Smooth muscle cell of the brain vasculature (primary cell): ENCODE data around the gene ZNF362.

Experiments
- DNase-seq: peaks from one replicate; pipeline ENCODE4 v3.0.0-alpha.2; 2012; ENCODE audit warnings: low read depth, low spot score

Gene ZNF362

DNA sequence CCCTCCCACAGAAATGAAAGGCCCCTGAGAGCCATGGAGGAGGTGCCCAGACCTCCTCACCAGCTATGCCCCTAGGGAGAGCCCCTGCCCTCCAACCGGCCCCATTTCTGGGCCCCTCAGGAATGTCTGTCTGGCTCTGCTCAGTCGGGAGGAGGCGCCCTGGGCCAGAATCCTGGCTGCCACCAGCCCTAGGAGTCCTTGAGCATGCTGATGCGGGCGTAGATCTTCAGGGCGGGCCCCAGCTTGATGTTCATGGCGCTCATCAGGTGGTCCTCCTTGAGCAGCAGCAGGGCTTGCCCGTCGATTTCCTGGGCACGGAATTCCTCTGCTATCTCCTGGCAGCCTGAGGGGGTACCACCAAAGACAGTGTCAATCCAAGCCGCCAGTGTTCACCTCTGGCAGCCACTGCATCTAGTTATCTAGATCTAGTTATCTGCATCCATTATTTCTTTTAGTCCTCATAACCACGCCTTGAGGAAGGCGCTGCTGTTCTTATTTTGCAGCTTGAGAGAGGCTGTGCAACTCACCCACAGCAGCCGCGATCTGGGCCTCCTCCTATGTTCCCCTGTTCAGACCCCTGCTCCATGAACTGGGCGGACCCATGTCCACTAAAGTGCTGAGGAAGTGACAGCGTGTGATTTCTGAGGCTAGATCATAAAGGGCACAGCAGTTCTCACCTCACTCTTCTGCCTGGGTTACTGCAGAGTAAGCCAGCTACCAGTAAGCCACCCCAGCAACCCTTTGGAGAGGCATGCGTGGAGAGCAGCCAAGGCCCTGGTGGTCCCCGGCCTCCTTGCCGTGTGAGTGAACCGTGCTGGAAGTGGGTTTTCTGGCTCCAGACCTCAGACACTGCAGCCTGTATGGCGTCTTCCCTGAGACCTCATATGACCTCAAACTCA lies 68.6 kb downstream of the ZNF362 start:
- DNase-seq, result no peak

DNA sequence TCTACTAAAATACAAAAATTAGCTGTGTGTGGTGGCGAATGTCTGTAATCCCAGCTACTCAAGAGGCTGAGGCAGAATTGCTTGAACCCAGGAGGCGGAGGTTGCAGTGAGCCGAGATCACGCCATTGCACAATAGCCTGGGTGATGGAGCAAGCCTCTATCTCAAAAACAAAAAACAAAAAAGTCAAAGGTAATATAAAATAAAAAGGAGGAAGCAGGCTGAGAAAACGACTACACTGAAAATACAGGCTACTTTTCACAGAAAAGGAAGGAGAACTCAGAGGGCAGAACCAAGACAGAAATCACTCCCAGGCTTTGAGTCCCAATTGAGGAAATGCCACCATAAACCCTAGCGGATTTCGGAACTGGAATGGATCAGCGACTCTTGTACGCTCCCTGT lies 70.5 kb downstream of the ZNF362 start:
- no peak for DNase-seq

DNA sequence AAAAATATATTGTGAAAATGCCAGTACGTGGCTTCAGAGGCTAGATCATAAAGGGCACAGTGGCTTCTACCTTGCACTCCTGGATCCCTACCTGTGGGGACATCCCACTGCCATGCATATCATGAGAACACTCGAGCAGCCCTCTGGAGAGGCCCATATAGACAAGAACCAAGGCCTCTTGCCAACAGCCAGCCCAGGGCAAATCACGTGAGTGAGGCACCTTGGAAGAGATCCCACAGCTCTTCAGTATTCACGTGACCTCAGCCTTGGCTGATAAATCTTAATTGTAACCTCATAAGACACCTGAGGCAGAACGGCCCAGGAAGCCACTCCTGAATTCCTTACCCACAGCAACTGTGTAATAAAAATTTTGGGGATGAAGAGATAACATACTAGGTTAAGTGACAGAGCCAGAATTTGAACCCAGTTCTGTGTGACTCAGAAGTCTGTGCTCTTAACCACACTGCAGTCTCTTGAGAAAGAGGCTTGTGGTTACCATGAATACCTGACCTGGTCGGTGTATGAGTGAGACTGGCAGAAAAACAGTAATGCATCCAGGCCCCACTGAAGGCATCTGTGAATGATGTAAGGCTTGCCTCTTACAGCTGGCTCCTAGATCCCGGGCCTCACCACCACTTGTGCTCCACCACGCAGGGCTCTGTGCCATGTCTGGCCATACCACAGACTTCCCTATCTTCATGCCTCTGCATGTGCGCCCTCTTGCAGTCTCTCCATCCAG lies 71.5 kb downstream of the ZNF362 start:
- no peak for DNase-seq

DNA sequence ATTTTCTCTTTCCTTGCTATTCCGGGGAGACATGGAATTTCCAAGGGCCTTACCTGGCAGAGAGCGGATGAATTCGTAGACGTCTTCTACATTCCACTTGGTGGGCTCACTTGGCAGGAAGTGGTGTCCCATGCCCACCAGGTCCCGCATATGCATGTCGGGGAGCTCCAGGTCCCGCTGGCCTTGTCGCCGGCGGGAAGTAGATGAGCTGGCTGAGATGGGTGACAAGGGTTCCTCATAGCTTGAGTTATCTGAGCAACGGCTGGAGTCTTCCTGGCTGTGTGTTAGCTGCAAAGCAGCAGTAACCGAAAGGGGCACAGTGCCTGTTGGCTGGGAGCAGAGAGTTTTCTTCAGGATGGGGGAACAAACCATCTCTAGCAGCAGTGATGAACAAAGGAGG lies 72.5 kb downstream of the ZNF362 start:
- DNase-seq, result no peak

DNA sequence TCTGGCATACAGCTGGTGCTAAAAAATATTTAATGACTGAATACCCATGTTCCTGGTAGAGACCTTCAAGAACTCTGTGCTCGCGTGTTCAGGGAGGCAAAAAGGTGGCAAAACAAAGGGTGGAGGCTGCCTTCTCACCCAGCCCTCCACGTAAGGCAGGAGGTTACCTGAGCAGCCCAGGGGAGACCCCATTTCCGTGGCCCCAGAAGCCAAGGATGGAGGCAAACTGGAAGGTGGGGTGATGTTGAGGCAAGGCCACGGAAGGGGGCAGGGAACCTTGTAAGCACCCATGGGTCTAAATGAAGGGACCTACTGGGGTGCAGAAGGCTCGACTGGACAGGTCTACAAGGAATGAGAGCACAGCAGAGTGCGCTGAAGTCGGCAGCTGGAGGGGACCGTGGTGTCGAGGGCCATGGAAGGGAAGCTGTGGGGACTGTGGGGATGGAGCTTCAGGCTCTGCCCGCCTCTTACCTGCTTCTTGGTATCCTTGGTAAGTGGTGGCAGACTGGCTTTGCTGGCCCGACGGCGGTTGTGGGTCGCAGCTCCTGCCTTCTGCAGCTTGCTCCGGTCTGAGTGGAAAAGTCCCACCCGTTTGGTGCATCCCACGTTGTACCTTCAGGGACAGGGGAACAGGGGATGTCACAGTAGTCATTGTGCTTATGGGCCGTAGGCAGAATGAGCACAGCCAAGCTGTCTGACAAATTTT lies 73.5 kb downstream of the ZNF362 start:
- no peak for DNase-seq

DNA sequence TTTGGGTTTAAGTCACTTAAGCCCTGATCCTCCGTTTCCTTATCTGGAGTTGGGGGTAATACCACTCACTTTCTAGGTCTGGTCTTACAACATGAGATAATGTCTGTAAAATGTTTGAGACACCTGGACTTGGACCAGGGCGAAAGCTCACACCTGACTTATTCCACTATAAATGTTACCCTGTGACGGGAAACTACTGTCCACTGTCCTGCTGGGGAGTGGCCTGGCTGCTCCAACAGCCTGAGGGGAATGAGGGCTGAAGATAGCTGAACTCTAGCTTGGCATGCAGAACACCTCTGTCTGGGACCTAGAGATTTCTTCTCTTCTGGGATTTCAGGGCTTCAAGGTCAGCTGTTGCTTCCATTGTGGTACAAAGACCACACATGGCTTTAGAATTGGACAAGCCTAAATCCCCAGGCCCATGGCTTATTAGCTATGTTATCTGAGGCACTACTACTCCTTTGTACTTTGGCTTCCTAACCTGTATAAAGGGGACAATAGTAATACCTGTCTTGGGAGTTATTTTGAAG lies 74.1 kb downstream of the ZNF362 start:
- no peak for DNase-seq

DNA sequence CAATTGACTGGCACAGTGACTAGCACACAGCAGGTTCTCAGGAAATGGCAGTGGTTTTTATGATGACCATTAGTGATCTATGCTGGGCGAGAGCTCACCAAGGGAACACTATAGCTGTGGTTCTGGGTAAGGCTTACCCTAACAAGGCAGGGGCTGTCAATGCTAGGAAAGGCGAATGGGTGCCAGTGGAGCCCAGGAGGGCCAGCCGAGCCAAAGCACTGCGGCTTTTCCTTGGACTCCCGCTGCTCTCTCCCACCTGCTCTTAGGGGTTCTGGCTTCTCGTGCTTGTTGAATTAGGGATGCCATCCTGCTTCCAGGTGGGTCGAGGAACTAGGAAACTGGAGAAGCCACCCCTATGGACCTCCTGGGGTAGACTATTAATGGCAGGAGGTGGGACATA lies 74.6 kb downstream of the ZNF362 start:
- no peak for DNase-seq

DNA sequence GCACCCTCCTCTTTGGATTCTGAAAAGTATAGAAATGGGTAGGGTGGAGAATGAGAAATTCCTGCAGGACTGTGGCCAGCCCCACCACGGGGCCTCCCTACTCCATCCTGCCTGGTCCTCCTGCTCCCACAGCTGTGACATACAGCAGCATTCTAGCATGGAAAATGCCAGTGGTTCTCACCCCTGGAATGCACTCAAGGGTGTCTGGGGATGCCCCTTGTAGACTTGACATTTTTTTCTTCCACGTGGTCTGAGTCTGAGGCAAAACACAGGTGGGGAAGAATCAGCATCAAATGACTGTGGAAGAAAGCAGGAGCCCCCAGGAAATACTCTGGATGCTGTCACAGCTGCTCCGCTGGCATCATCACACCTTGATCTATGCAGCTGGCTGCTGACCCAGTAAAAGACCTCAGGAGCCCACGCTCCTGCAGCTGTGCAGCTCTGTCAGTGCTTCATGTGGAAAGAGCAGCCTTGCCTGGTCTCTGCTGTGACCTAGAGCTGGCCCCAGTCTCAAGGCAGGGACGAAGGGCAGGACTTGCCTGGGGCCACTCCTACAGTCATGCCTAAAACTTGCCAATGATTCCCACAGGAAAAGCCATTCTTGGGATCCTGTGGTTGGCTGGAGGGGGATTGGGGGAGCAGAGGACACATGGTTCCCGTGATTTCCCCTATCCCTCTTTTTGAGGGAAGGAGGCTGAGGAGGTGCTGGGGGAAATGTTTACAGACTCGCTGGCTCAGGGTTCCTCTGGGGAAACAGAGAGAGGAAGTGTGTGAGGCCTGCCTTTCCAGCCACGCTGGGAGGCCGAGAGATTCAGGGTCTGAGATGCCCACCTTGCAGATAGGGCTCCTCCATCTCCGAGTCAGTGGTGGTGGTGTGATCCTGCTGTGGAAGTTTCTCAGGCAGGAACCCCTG lies 75.4 kb downstream of the ZNF362 start:
- DNase-seq, result no peak

DNA sequence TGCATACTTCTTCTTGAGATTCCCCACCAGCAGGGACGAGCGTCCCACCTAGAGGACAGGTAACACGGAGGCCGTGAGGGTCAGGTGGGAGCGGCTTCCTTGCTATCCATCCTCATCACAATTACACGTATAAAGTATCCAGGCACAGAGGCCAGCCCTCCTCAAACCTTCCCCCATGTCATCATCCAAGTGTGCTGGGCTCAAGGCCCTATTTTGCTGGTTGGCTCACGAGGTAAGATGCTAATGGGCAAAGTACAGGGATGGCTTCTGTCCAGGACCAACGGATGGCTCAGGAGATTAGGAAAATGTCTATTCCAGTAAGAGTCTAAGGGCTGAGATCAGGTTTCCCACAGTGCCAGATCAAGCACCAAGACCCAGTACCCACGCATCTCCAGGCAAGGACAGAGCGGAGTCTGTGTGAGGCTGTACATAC lies 76.1 kb downstream of the ZNF362 start:
- DNase-seq, result no peak

DNA sequence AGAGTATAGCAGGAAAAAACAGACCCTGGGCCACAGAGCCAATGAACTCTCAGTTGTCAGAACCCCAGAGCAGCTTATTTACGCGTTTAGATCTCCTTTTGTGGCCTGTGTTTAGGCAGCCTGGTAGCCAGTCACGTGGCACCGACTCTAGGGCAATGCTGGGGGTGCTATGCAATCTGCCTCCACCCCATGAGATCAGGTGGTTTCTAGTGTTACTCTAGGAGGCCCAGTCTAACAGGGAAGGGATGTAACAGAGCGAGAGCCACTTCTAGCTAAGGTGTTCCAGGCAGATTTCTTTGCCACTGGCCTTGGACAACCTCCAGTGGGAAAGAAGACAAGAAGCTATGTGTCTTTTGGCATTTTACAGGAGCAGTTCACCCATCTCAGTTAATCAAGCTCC lies 76.6 kb downstream of the ZNF362 start:
- DNase-seq, result no peak

DNA sequence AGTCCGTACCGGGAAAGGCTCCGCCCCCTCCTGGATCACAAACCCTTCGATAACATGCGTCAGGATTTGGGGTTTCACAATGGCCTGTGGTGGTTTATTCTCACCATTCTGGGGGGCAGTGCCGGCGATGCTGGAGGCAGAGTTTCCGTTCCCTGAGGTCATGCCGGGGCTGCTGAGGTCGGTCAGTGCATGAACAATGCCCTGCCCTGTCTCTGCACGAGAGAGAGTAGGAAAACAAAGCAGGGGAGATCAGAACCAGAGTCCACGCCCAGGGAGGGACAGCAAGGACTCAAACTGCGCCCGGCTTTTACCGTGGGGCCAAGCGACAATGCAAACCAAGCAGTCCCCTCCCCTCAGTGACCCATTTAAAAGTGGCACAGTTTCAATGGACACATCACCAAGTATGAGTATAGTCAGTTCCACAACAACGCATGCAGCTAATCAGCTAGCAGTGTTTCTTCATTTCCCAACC lies 77.8 kb downstream of the ZNF362 start:
- DNase-seq, result no peak

DNA sequence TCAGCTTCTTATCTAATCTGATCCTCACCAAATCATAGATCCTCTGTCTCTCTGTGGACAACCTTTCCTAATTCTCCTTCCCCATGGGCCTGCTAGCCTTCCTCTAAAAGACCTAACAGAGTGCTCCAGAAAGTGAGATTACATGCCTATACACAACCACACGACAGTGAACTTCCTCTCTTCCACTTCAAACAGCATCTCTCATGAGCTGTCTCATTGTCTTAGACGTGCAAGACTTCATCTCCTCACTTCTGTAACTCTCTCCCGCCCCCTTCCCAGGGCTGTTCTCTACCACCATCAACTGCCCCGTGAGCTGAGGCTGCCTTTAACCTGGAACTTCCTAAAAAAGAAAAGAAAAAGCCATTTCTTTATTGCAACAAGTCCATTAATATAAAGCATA lies 78.7 kb downstream of the ZNF362 start:
- no peak for DNase-seq

DNA sequence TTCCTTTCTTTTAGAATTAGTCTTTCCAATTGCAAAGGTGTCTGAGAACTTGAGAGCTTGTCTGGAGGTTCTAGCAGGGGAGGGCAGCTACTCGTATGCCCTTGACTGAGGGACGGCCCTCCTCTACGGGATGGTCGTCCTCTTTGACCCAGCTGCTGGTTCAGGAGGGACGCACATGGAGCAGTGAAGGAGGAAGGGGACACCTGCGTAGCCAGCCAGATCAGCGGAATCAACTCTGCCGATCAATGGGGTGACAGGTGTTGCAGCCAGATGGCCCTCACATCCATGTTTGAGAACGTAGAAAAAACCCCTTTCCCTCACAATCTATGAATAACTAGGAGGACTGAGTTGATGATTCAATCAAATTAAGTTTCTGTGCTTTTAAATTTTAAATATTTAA lies 80.3 kb downstream of the ZNF362 start:
- DNase-seq, result no peak

DNA sequence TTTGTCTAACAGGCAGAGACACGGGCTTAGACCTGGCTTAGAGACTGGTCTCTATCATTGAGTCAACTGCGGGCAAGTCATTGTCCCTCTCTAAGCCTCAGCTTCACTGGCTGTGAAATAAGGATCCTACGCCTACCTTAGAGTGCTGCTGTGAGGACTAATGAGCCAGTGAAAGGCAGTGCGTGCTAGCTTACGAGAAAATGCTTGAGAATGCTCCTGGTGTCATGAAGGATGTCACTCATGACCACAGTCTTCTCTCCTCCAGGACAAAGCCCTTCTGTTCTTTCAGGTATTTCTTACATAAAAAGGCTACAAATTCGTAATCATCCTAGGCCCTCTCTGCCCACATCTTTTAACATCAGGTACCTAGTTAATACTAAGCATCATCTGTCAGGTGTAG lies 81.1 kb downstream of the ZNF362 start:
- DNase-seq, result no peak

DNA sequence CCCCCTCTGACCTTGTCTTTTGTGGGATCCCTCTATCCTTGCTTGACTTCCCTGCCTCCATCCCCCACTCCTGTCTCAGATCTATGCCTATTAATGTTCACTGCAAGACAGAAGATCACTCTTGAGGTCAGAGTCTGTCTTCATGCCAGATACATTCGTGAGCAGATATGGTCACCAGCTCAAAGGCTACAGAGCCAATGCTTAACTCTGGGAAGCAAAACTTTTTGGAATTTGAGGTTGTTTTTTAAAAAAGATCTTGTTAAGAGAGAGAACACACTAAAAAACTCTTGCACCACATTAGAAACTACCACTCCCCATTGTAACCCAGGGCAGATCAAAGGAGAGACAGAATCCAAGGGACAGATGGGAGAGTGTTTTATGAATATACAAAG lies 81.8 kb downstream of the ZNF362 start:
- DNase-seq, result no peak

DNA sequence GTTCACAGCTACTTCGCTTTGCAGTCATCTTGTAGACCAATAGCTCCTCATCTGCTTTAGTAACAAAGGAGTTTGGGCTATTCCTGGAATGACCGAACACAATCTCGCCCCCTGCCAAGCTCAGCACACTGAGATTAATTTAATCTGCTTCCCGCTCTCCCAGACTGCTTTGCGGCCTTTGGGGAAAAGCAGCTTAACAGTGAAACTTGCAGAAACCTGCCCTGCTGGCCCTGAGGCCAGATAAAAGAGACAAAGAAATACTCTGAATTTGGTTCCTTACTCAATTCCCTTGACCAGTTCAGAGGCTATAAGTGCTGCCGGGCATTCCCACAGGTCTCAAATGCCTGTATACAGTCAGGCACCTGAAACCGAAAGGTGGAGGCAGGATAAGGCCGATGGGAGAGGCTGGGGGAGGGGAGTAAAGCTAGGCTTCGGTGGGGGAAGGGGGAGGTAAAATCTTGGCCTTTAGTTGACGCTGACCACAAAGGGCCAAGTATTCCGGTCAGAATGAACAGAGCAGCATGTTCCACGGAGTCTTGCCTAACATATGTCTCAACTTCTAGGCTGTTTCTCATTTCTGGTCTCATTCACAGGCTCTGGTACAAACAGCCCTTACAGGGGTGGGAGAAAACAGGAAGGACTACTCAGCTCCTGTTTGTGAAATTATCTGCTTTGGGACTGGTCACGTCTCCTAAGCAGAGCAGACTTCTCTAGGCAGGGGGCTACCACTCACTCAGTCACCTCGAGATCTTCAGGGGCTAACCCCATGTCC lies 82.3 kb downstream of the ZNF362 start:
- DNase-seq, result no peak

DNA sequence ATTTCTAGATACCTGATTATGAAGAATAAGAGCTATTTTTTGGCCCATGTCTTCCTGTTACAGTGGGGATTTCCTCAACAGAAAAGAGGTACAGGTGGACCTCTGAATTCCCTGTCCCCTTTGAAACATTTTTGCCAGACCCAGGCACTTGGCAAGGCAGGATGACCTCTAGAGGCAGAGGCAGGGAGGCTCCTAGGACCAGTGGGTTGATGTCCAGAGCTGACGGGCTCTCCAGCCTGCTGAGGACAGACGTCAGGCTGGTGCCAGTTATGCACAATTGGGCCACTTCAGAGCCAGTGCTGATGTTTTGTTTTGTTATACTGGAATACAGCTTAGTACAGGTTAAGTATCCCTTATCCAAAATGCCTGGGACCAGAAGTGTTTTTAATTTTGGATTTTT lies 83.1 kb downstream of the ZNF362 start:
- no peak for DNase-seq

DNA sequence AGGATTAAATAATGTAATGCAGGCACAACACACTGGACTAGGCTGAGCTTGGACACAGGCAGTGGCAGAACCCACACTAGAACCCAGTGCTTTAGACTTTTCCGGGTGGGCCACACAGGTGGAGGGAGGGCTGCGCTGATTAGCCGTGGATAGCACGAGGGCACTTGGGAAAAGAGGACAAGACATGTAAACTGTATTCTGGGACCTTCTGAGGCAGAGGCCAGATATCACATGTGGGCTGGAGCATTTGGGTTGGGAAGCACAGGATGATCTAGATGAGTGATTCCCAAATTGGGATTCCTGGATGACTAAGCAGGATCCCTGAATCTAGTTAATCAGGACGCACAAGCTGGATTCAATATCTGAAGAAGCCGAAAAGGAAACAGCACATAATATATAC lies 84.9 kb downstream of the ZNF362 start:
- no peak for DNase-seq

DNA sequence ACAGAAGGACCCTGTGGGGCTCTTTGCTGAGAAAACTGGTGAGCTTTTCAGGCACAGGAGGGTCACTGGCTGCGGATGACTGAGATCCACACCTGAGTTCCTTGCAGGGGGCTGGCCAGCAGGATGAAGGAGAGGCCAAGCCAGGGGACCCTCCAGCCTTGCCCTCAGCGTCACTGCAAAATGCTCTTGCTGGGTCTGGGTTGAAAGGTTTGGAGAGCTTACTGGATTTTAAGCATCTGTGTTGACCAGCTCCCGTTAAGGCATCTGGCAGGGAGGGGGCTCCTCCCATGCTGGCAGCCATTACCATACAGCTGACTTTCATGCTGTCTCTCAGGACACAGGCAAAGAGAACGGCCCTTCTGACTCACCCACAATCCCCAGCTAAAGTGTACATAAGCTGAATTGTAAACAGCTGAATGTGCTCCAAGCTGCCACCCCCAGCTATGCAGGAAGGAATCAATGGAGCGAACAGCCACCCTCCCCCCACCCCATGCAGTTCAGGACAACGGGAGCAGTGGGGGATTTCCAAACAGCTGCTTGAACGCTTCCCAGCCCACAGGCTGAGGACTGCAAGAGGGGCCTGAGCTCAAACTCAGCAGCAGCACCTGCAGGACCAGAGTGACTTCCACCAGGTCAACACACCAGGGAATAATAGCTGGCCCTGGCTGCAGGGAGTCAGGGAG lies 85.9 kb downstream of the ZNF362 start:
- DNase-seq, result peak; percentile 99

DNA sequence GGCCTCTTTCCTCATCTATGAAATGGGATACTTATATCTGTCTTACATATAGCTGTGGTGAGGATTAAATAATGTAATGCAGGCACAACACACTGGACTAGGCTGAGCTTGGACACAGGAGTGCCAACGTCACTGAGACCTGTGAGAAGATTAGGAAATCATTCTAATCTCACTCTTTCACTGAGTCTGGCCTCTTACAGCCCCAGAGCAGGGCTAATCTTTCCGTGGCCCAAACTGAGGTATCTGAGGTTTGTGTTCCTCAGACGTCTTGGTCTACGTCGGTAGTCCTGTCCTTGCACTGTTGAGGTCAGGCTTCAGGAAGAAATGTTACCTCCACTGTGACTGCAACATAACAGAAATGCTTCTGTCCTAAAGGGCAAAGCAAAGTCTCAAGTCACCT lies 87.2 kb downstream of the ZNF362 start:
- DNase-seq, result no peak
